HepG2 (cell line): Measurements from ENCODE around the gene AAMP. TPM values are rescaled to one million over a fixed set of nuclear protein-coding genes. Genes with fewer than 3 reads are reported as not detected.
A peak's percentile ranks its signal among the peaks of the same experiment; 100 is the strongest.

Experiments used
- BHLHE40 ChIP-seq: IDR thresholded peaks from 2 replicates; pipeline ENCODE4 v1.6.1; 2011; ENCODE audit warnings: low read length, improper control_type of control experiment
- EP300 ChIP-seq, 3 experiments: sonication (generic) in 1 of 3; formaldehyde crosslinking in 1 of 3; IDR thresholded peaks; 2 replicates each; pipeline versions ENCODE4 v1.5.1 to v1.6.1; 2011 to 2020; ENCODE audit warnings: low read depth in 2 of 3, low read length in 2 of 3, borderline replicate concordance in 1 of 3, improper control_type of control experiment in 1 of 3, mild to moderate bottlenecking in 1 of 3, missing genetic modification reagents in 1 of 3, moderate library complexity in 1 of 3
- GLI4 ChIP-seq: sonication (generic); formaldehyde crosslinking; IDR thresholded peaks from 2 replicates; pipeline ENCODE4 v1.5.1; 2020; ENCODE audit warnings: missing genetic modification reagents, mild to moderate bottlenecking, moderate library complexity, borderline replicate concordance
- HNRNPLL ChIP-seq: fragments of 200-400 bp; formaldehyde crosslinking; IDR thresholded peaks from 2 replicates; pipeline ENCODE4 v1.6.1; 2017; ENCODE audit warnings: mild to moderate bottlenecking, low read depth, low read length; ENCODE audit not compliant: poor library complexity, severe bottlenecking
- JDP2 ChIP-seq: sonication (generic); formaldehyde crosslinking; IDR thresholded peaks from 2 replicates; pipeline ENCODE4 v1.8.1; 2022; ENCODE audit warnings: missing genetic modification reagents, borderline replicate concordance
- KMT2B ChIP-seq: IDR thresholded peaks from 2 replicates; pipeline ENCODE4 v1.6.1; 2016; ENCODE audit warnings: missing genetic modification reagents, missing compliant biosample characterization
- PTBP1 ChIP-seq: fragments of 200-400 bp; formaldehyde crosslinking; IDR thresholded peaks from 2 replicates; pipeline ENCODE4 v1.6.1; 2018; ENCODE audit warnings: low read length, low read depth; ENCODE audit not compliant: poor library complexity, severe bottlenecking
- REXO4 ChIP-seq: sonication (generic); formaldehyde crosslinking; IDR thresholded peaks from 2 replicates; pipeline ENCODE4 v1.8.0; 2022; ENCODE audit warnings: missing genetic modification reagents, mild to moderate bottlenecking, borderline replicate concordance
- ZBTB20 ChIP-seq: sonication (generic); formaldehyde crosslinking; IDR thresholded peaks from 2 replicates; pipeline ENCODE4 v1.8.1; 2023; ENCODE audit warnings: missing genetic modification reagents, low read depth, mild to moderate bottlenecking, borderline replicate concordance
- ZBTB38 ChIP-seq: sonication (generic); formaldehyde crosslinking; IDR thresholded peaks from 2 replicates; pipeline ENCODE4 v1.5.1; 2020; ENCODE audit warnings: mild to moderate bottlenecking, missing genetic modification reagents
- ZFP90 ChIP-seq: sonication (generic); formaldehyde crosslinking; IDR thresholded peaks from 2 replicates; pipeline ENCODE4 v1.8.0; 2022; ENCODE audit warnings: missing genetic modification reagents, mild to moderate bottlenecking, inconsistent platforms, borderline replicate concordance
- ZMYM2 ChIP-seq: sonication (generic); formaldehyde crosslinking; IDR thresholded peaks from 2 replicates; pipeline ENCODE4 v1.8.0; 2022; ENCODE audit warnings: mild to moderate bottlenecking, missing genetic modification reagents
- ZNF547 ChIP-seq: sonication (generic); formaldehyde crosslinking; IDR thresholded peaks from 2 replicates; pipeline ENCODE4 v1.5.1; 2020; ENCODE audit warnings: mild to moderate bottlenecking, missing genetic modification reagents
- ZNF746 ChIP-seq: sonication (generic); formaldehyde crosslinking; IDR thresholded peaks from 2 replicates; pipeline ENCODE4 v1.8.0; 2022; ENCODE audit warnings: mild to moderate bottlenecking, missing genetic modification reagents
- ZNF883 ChIP-seq: sonication (generic); formaldehyde crosslinking; IDR thresholded peaks from 2 replicates; pipeline ENCODE4 v1.5.1; 2020; ENCODE audit warnings: mild to moderate bottlenecking, missing genetic modification reagents; ENCODE audit errors: not compliant biosample characterization
- ZSCAN20 ChIP-seq: sonication (generic); formaldehyde crosslinking; IDR thresholded peaks from 2 replicates; pipeline ENCODE4 v1.4.0; 2020; ENCODE audit warnings: missing genetic modification reagents, mild to moderate bottlenecking, borderline replicate concordance
- polyA plus RNA-seq, 8 experiments: library from polyadenylated mRNA; depleted of rRNA in 3 of 8; stranded (reverse) in 7 of 8; unstranded in 1 of 8; fragments of >200 nt; fragmentation: Illumina TruSeq in 4 of 8; extraction: Trizol in 4 of 8; gene quantifications; 2 replicates each; pipeline versions ENCODE4 v1.2.1 to v1.2.3, GENCODE V29; 2011 to 2016; ENCODE audit warnings: low read depth in 4 of 8, missing spikeins in 1 of 8, mixed read lengths in 1 of 8; ENCODE audit not compliant: insufficient read depth in 1 of 8
- total RNA-seq, 5 experiments: library from RNA; depleted of rRNA; stranded (reverse); fragments of >200 nt; fragmentation: Illumina TruSeq; extraction: Trizol; gene quantifications; 2 replicates each; pipeline ENCODE4 v1.2.3, GENCODE V29; 2016; ENCODE audit warnings: low read depth in 1 of 5
- TF ChIP-seq, protein P1 (sequence below): sonication (generic); formaldehyde crosslinking; IDR thresholded peaks from 2 replicates; pipeline ENCODE4 v1.4.0; 2020; ENCODE audit warnings: missing genetic modification reagents, borderline replicate concordance
- TF ChIP-seq, protein P2 (sequence below): sonication (generic); formaldehyde crosslinking; IDR thresholded peaks from 2 replicates; pipeline ENCODE4 v1.4.0; 2020; ENCODE audit warnings: missing genetic modification reagents, borderline replicate concordance
- TF ChIP-seq, protein P3 (sequence below), 2 experiments: sonication (generic) in 1 of 2; formaldehyde crosslinking in 1 of 2; IDR thresholded peaks; 2 replicates each; pipeline versions ENCODE4 v1.6.1 to v1.9.0; 2014 to 2022; ENCODE audit warnings: antibody characterized with exemption in 1 of 2, borderline replicate concordance in 1 of 2, inconsistent platforms in 1 of 2, low read depth in 1 of 2, missing genetic modification reagents in 1 of 2

Gene AAMP
- total and polyA plus RNA-seq, 2 of the 13 experiments (the other 11 are each of a cell fraction or from before 2014, with no cell fraction given): 110 to 186 TPM

DNA sequence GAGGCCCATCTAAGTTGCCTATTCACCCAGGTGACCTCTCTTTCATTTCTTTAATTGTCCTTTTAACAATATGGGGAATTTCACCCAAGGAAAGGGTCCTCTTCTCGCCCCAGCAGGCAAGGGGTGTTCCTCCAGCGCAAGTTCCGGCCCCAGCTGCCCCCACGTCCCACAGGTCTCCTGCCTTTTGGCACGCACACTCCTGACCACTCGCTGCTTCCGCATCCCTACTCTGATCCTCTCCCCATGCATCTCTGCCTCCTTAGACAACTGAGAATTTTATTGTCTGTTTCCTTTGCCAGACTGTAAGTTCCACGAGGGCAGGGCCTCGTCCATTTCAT is 53.6 kb downstream of the AAMP start (continued):
- TF ChIP-seq ZMYM2 (CRISPR knock-in tag): no peak
- no peak; the same call in 1 of the 2 replicates for TF ChIP-seq ZNF746 (CRISPR knock-in tag)
- TF ChIP-seq BHLHE40: no peak
- TF ChIP-seq ZNF883 (CRISPR knock-in tag): no peak
- TF ChIP-seq, protein P1, sequence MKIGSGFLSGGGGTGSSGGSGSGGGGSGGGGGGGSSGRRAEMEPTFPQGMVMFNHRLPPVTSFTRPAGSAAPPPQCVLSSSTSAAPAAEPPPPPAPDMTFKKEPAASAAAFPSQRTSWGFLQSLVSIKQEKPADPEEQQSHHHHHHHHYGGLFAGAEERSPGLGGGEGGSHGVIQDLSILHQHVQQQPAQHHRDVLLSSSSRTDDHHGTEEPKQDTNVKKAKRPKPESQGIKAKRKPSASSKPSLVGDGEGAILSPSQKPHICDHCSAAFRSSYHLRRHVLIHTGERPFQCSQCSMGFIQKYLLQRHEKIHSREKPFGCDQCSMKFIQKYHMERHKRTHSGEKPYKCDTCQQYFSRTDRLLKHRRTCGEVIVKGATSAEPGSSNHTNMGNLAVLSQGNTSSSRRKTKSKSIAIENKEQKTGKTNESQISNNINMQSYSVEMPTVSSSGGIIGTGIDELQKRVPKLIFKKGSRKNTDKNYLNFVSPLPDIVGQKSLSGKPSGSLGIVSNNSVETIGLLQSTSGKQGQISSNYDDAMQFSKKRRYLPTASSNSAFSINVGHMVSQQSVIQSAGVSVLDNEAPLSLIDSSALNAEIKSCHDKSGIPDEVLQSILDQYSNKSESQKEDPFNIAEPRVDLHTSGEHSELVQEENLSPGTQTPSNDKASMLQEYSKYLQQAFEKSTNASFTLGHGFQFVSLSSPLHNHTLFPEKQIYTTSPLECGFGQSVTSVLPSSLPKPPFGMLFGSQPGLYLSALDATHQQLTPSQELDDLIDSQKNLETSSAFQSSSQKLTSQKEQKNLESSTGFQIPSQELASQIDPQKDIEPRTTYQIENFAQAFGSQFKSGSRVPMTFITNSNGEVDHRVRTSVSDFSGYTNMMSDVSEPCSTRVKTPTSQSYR (CRISPR knock-in tag): no peak
- no peak for TF ChIP-seq ZFP90
- TF ChIP-seq ZBTB20 (CRISPR knock-in tag): no peak
- TF ChIP-seq ZBTB38 (CRISPR knock-in tag): peak; percentile 29; the same call in 1 of the 2 replicates
- TF ChIP-seq EP300 (IDR thresholded peaks at IDR 0.05; ENCODE audit: low read depth in 2 of 2, low read length in 2 of 2): no peak
- no peak for TF ChIP-seq EP300 (CRISPR knock-in tag; IDR thresholded peaks at IDR 0.05; ENCODE audit: borderline replicate concordance)
- TF ChIP-seq, protein P2, sequence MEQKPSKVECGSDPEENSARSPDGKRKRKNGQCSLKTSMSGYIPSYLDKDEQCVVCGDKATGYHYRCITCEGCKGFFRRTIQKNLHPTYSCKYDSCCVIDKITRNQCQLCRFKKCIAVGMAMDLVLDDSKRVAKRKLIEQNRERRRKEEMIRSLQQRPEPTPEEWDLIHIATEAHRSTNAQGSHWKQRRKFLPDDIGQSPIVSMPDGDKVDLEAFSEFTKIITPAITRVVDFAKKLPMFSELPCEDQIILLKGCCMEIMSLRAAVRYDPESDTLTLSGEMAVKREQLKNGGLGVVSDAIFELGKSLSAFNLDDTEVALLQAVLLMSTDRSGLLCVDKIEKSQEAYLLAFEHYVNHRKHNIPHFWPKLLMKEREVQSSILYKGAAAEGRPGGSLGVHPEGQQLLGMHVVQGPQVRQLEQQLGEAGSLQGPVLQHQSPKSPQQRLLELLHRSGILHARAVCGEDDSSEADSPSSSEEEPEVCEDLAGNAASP (CRISPR knock-in tag): peak; percentile 7; the same call in 1 of the 2 replicates
- TF ChIP-seq KMT2B: no peak
- TF ChIP-seq REXO4 (CRISPR knock-in tag): no peak
- TF ChIP-seq GLI4 (CRISPR knock-in tag): no peak
- no peak for TF ChIP-seq JDP2 (CRISPR knock-in tag)
- no peak for TF ChIP-seq PTBP1
- TF ChIP-seq HNRNPLL: no peak
- no peak; the same call in 1 of the 2 replicates for TF ChIP-seq ZNF547
- TF ChIP-seq, protein P3, sequence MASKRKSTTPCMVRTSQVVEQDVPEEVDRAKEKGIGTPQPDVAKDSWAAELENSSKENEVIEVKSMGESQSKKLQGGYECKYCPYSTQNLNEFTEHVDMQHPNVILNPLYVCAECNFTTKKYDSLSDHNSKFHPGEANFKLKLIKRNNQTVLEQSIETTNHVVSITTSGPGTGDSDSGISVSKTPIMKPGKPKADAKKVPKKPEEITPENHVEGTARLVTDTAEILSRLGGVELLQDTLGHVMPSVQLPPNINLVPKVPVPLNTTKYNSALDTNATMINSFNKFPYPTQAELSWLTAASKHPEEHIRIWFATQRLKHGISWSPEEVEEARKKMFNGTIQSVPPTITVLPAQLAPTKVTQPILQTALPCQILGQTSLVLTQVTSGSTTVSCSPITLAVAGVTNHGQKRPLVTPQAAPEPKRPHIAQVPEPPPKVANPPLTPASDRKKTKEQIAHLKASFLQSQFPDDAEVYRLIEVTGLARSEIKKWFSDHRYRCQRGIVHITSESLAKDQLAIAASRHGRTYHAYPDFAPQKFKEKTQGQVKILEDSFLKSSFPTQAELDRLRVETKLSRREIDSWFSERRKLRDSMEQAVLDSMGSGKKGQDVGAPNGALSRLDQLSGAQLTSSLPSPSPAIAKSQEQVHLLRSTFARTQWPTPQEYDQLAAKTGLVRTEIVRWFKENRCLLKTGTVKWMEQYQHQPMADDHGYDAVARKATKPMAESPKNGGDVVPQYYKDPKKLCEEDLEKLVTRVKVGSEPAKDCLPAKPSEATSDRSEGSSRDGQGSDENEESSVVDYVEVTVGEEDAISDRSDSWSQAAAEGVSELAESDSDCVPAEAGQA (IDR thresholded peaks at IDR 0.05; ENCODE audit: low read depth): no peak
- TF ChIP-seq, protein P3 (CRISPR knock-in tag; IDR thresholded peaks at IDR 0.05; ENCODE audit: borderline replicate concordance): no peak
- TF ChIP-seq ZSCAN20 (CRISPR knock-in tag): no peak
